ENCODE results near the gene TFCP2.

Gene TFCP2

DNA sequence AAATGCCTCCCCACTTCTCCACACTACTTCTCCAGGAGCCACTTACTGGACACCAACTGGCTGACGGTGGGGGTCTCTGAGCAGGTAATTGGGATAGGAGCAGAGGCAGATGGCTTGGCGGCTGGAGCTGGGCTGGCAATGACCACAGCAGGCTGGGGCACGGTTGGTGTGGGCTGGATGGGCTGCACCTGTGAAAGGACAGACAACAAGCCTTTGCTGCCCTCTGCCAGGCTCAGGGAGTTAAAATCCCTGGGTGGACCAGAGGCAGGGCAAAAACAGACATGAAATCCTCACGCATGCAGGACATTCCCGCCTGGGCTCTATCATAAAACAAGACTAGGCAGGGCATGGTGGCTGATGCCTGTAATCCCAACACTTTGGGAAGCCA lies 19.3 kb upstream of the TFCP2 start:
- H3K27ac ChIP-seq, result 0 out of 2 replicates have a peak overlapping the region, but pooled peaks have one; percentile 6
- TF ChIP-seq, protein P1, sequence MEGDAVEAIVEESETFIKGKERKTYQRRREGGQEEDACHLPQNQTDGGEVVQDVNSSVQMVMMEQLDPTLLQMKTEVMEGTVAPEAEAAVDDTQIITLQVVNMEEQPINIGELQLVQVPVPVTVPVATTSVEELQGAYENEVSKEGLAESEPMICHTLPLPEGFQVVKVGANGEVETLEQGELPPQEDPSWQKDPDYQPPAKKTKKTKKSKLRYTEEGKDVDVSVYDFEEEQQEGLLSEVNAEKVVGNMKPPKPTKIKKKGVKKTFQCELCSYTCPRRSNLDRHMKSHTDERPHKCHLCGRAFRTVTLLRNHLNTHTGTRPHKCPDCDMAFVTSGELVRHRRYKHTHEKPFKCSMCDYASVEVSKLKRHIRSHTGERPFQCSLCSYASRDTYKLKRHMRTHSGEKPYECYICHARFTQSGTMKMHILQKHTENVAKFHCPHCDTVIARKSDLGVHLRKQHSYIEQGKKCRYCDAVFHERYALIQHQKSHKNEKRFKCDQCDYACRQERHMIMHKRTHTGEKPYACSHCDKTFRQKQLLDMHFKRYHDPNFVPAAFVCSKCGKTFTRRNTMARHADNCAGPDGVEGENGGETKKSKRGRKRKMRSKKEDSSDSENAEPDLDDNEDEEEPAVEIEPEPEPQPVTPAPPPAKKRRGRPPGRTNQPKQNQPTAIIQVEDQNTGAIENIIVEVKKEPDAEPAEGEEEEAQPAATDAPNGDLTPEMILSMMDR (IDR thresholded peaks at IDR 0.05), result no peak
- no peak for TF ChIP-seq ZFX (IDR thresholded peaks at IDR 0.05; ENCODE audit: borderline replicate concordance)

DNA sequence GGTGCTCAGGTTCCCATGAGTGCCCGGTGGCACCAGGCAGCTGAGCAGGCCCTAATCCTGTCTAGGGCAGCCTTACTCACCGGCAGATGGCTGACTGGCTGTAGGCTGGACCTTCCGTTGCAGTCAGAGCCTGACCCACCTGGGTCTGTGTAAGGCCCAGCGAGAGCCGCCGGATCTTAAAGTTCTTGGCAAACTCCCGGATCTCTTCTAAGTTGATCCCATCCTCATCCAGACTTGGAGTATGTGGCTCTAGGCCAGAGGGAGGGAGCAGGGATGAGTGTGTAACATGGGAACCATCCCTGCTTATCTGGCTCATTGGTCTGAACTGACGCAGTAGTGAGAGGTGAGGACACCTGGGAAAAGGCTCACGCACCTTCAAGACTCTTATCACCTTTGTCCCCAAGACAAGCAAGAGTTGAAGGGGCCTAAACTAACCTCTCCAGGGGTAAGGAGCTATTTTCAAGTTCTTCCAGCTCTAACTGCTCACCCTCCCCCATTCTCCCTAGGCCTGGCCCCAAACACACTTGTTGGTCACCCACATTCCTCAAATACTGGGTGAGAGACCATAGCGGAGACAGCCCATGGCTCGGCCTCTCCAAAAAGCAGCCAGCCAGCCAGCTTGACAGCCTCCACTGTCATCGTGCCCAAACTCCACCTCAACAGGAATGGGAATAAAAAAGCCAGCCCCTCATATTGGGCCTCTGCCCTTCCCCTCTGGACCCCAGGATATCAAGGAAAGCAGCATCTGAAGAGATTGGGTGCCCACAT lies 18.8 kb upstream of the TFCP2 start:
- TF ChIP-seq, protein P1 (IDR thresholded peaks at IDR 0.05), result no peak
- no peak for TF ChIP-seq ZFX (IDR thresholded peaks at IDR 0.05; ENCODE audit: borderline replicate concordance)
- 0 out of 2 replicates have a peak overlapping the region, but pooled peaks have one; percentile 6 for H3K27ac ChIP-seq

DNA sequence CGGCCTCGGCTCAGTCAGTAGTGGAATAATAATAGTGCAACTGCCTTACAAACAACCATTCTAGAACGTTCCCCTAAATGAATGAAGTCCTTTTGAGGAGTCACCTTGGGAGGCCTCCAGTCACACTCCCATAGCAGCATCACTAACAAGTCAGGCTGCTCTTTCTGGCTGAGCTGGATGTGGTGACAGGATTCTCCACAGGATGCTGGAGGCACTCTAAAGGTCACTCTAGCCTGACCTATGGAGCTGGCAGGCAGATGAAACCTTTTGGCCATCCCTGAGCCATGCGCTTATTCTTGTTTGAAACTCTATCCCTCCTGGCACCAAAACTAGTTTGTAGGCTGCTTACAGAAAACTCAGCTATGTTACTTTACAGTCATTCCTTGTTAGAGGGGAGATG lies 17.9 kb upstream of the TFCP2 start:
- H3K27ac ChIP-seq, result no peak overlapping the region
- no peak for TF ChIP-seq ZFX (IDR thresholded peaks at IDR 0.05; ENCODE audit: borderline replicate concordance)
- TF ChIP-seq, protein P1 (IDR thresholded peaks at IDR 0.05), result no peak

DNA sequence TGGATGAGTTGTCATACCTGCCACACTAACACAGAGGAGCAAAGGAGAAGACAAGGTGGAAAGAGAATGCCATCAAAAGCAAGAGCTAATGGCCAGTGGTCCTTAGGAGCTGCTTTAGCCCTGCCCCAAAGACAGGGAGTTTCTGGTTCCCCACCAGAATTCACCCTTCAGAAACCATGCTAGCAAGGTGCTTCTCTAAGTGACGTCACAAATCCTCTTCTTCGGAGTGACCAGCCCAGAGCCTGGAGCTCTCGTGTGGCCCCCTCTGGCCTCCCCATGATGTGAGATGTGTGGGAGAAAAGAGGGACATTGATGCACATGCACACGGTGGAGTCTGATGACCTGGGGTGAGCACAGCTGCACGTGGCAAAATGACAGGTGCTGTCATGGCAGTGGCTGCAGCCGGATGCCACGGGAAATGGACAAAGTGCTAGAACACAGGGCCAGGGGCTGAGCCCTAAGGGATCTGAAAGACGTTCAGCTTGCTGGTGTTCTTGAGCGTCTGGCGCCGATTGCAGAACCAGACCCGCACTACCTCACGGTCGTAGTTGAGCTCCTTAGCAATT lies 16.9 kb upstream of the TFCP2 start:
- H3K27ac ChIP-seq, result peak overlapping the region; percentile 57
- TF ChIP-seq ZFX (IDR thresholded peaks at IDR 0.05; ENCODE audit: borderline replicate concordance), result no peak
- TF ChIP-seq, protein P1 (IDR thresholded peaks at IDR 0.05), result no peak

DNA sequence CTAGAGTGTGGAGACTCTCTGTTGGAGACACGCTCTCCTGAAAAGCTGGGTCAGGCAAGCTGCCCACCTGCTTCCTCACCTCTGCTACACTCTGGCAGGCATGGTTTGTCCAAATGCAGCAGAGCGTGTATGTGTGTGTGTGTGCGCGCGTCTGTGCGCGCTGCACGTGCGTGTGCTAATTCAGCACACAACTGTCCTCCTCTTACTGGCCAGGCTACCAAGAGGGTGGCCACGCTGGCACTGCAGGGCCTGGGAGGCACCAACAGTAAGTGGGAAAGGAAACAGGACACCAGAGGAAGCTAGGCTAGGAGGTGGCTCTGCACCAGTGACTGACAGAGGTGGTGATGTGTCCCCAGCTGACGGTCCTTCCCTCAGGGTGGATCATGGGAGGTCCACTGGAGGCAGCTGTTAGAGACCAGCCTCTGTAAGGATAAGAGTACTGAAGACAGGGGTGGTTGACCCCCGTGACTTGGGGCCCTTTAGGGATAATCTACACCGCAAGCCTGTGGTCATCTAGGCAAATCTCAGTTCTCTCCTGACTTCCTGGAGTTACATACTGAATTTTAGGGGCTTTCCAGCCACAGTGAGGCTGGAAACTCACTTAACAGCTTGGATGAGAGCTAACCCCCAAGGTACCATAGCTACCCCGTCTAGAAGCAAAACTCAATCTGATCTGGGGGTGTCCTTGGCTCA lies 15.6 kb upstream of the TFCP2 start:
- H3K27ac ChIP-seq, result peak overlapping the region; percentile 57
- no peak for TF ChIP-seq ZFX (IDR thresholded peaks at IDR 0.05; ENCODE audit: borderline replicate concordance)
- TF ChIP-seq, protein P1 (IDR thresholded peaks at IDR 0.05), result no peak

DNA sequence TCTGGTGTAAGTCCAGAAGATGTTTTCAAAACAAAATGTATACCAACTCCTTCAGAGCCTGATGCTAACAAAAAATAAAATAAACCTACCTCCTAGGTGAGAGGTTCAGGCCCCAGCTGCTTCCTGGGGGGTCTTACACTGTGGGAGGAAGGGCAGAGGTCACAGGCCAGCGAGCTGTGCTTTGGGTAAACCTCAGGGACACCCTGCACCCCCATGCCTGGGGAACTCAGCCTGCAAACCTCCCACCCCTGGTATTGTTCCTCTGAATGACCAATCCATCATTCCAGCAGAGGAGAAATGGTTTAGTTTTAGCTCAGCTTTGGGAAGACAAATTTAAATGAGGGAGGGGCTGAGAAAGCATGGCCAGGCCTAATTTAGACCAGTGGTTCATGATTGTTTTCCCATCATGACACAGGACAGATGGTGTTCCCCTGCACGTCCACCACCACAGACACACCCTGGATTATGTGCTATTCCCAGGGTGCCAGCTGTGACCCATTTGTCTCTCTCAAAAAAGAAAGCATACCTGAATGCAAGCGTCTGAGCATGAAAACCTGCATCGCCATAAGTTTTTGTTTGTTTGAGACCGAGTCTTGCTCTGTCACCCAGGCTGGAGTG lies 14.5 kb upstream of the TFCP2 start:
- TF ChIP-seq, protein P1 (IDR thresholded peaks at IDR 0.05), result no peak
- no peak for TF ChIP-seq ZFX (IDR thresholded peaks at IDR 0.05; ENCODE audit: borderline replicate concordance)
- peak overlapping the region; percentile 57 for H3K27ac ChIP-seq
